Colon (tissue), 2 donors: Measurements from ENCODE around the gene FBN3.

Experiments
- FAIRE-seq: peaks from 2 replicates; lab custom pipeline; 2012; peaks lifted over from hg19 to GRCh38; lab: Jason Lieb, UNC
- donor health status: control.
- donor health status: control.

The FBN3 gene

DNA sequence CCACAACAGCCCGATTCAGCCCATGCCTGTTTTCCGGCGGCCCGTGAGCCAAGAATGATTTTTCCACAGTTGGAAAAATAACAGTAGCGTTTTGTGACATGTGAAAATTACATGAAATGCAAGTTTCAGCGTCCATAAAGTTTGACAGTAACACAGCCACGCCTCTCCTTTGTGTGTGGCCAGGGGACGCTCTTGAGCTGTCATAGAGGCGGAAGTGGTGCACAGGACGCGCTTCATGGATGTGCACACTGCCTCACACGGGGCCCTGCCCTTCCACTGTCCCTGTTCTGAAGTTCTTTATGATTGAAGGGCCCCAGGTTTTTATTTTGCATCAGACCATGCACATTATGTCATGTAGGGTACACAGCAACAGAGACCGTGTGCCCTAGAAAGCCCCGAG is 131.6 kb downstream of the FBN3 start:
- no peak for FAIRE-seq
